H9 (cell line): ENCODE results near the gene TBC1D3L. TPM values are rescaled to one million over a fixed set of nuclear protein-coding genes. Genes with fewer than 3 reads are reported as not detected.

Source experiments
- total RNA-seq: library from RNA; stranded (reverse); gene quantifications from 2 replicates; pipeline ENCODE4 v1.2.1, GENCODE V29; 2021

The TBC1D3L gene
- total RNA-seq, 1 experiment from 2014 or later: 17.0 TPM

Other genes starting within 250 kb of the TBC1D3L start
- not detected in 2 replicates for gene HNF1B, start 244.0 kb downstream of the TBC1D3L start, total RNA-seq
- not detected in 2 replicates for gene TBC1D3K, start 64.6 kb downstream of the TBC1D3L start, total RNA-seq
- gene TBC1D3D, start 14.9 kb upstream of the TBC1D3L start, total RNA-seq: 0.29 and 0.50 TPM in 2 replicates
- not detected in 2 replicates for gene TBC1D3C, start 79.6 kb upstream of the TBC1D3L start, total RNA-seq
- not detected in 2 replicates for gene TBC1D3E, start 138.9 kb upstream of the TBC1D3L start, total RNA-seq
- not detected in 2 replicates for gene TBC1D3, start 203.5 kb upstream of the TBC1D3L start, total RNA-seq